ENCODE measurements around the gene EXOSC1.

- no peak for TF ChIP-seq CTCF (IDR thresholded peaks at IDR 0.05; ENCODE audit: insufficient read depth, low read length, poor library complexity, severe bottlenecking)
- no peak for TF ChIP-seq EZH2phosphoT487 (conservative IDR thresholded peaks at IDR 0.05; ENCODE audit: low read length)
Observed at GRCh38 chr10:97456686-97457065, 10.9 kb upstream of the EXOSC1 start.
